Small intestine (tissue), 7 donors: Measurements from ENCODE around the gene AFTPH. TPM values are rescaled to one million over a fixed set of nuclear protein-coding genes. Genes with fewer than 3 reads are reported as not detected.
A peak's percentile ranks its signal among the peaks of the same experiment; 100 is the strongest.

ENCODE experiments used
- DNase-seq, 2 donors: peaks; one replicate each; pipeline versions ENCODE4 v3.0.0 to v3.0.0-alpha.2; 2013
- FAIRE-seq: peaks from 2 replicates; lab custom pipeline; 2012; peaks lifted over from hg19 to GRCh38; lab: Jason Lieb, UNC
- H3K27ac ChIP-seq, 3 donors: one replicate each; pipeline ENCODE4 v1.5.1; 2013; ENCODE audit warnings: low read length in 2 of 3, mild to moderate bottlenecking in 2 of 3, control low read depth in 1 of 3, inconsistent platforms in 1 of 3, low read depth in 1 of 3, moderate library complexity in 1 of 3
- H3K27me3 ChIP-seq, 3 donors: one replicate each; pipeline ENCODE4 v1.6.1; 2013; ENCODE audit warnings: low read length in 3 of 3, inconsistent platforms in 1 of 3; ENCODE audit not compliant: control insufficient read depth in 3 of 3, insufficient read depth in 3 of 3
- H3K36me3 ChIP-seq, 3 donors: one replicate each; pipeline ENCODE4 v1.6.1; 2013; ENCODE audit warnings: low read length in 3 of 3, inconsistent platforms in 1 of 3, low read depth in 1 of 3, mild to moderate bottlenecking in 1 of 3, moderate library complexity in 1 of 3; ENCODE audit not compliant: control insufficient read depth in 3 of 3, insufficient read depth in 2 of 3
- H3K4me1 ChIP-seq, 3 donors: one replicate each; pipeline ENCODE4 v1.6.1; 2013; ENCODE audit warnings: low read length in 2 of 3, inconsistent platforms in 1 of 3, low read depth in 1 of 3, mild to moderate bottlenecking in 1 of 3, moderate library complexity in 1 of 3; ENCODE audit not compliant: control insufficient read depth in 3 of 3, insufficient read depth in 2 of 3
- H3K4me3 ChIP-seq, 3 donors: one replicate each; pipeline ENCODE4 v1.5.1; 2013; ENCODE audit warnings: low read length in 3 of 3, control low read depth in 1 of 3, inconsistent platforms in 1 of 3, low read depth in 1 of 3, mild to moderate bottlenecking in 1 of 3, moderate library complexity in 1 of 3
- H3K9me3 ChIP-seq, 2 donors: one replicate each; pipeline ENCODE4 v1.6.1; 2013; ENCODE audit warnings: low read depth in 1 of 2, low read length in 1 of 2; ENCODE audit not compliant: control insufficient read depth in 2 of 2, insufficient read depth in 1 of 2
- WGBS, 3 donors: extraction: QIAGEN DNeasy Blood & Tissue Kit; methylation state at CpG; one replicate each; pipeline ENCODE4 v1.1.7; 2013; 5-methylcytosine and 5-hydroxymethylcytosine counted together
- polyA plus RNA-seq, 4 donors: library from polyadenylated mRNA; stranded (reverse) in 3 of 4; unstranded in 1 of 4; fragments of 200-250 nt in 3 of 4; fragments of 120-200 nt in 1 of 4; gene quantifications; one replicate each; pipeline versions ENCODE4 v1.2.1 to v1.2.3, GENCODE V29; 2013
- donor health status: healthy with polysubstance abuse.
- donor health status: control.
- donor health status: control.
- donor health status: Bipolar disorder and iron deficiency.
- donor health status: healthy.

AFTPH gene
- polyA plus RNA-seq, 4 donors: 27.2 to 51.0 (median 43.6) TPM

- Histone ChIP-seq H3K36me3 (peaks cover 3 to 9% (median 3%) of the 10 kb centered on the region in 3 donors), H3K27me3 (no peaks in the 10 kb centered on the region), H3K4me3 (no peak overlapping the region), H3K27ac (no peak overlapping the region), H3K9me3 (no peaks in the 10 kb centered on the region), H3K4me1 (no peaks in the 10 kb centered on the region)
- FAIRE-seq: no peak
- DNase-seq: no peak
- WGBS, 3 donors: 81 to 85% (median 83%) methylated on average over 2 of the region's 2 CpGs
Observed at GRCh38 chr2:64581018-64581417, 56.9 kb downstream of the AFTPH start.

GRCh38 chr2:64581777-64582539 is 57.8 kb downstream of the AFTPH start:
- FAIRE-seq: no peak
- 60 to 81% (median 81%) methylated on average over 1 of the region's 1 CpG for WGBS, 3 donors
- DNase-seq: peak in 1 of 2 donors; percentile 13
- Histone ChIP-seq H3K36me3 (peaks cover 3 to 6% (median 4%) of the 10 kb centered on the region in 3 donors), H3K27ac (no peak overlapping the region), H3K9me3 (no peaks in the 10 kb centered on the region), H3K4me1 (no peaks in the 10 kb centered on the region), H3K27me3 (no peaks in the 10 kb centered on the region), H3K4me3 (no peak overlapping the region)

- FAIRE-seq: no peak
- Histone ChIP-seq H3K4me1 (no peaks in the 10 kb centered on the region), H3K27me3 (no peaks in the 10 kb centered on the region), H3K36me3 (peaks cover 3 to 6% (median 4%) of the 10 kb centered on the region in 3 donors), H3K4me3 (no peak overlapping the region), H3K27ac (no peak overlapping the region), H3K9me3 (no peaks in the 10 kb centered on the region)
- WGBS, 3 donors: 78 to 84% (median 83%) methylated on average over 5 of the region's 5 CpGs
- no peak for DNase-seq
Observed at GRCh38 chr2:64582774-64583340, 58.7 kb downstream of the AFTPH start.

- Histone ChIP-seq H3K4me3 (no peak overlapping the region), H3K9me3 (no peaks in the 10 kb centered on the region), H3K27me3 (no peaks in the 10 kb centered on the region), H3K36me3 (peaks cover 4 to 6% (median 4%) of the 10 kb centered on the region in 3 donors), H3K4me1 (no peaks in the 10 kb centered on the region), H3K27ac (no peak overlapping the region)
- 88 to 95% (median 90%) methylated on average over 4 of the region's 4 CpGs for WGBS, 3 donors
- DNase-seq (no peak), FAIRE-seq (peak; percentile 10)
Observed at GRCh38 chr2:64586054-64586453, 61.9 kb downstream of the AFTPH start.

- FAIRE-seq (peak; percentile 68), DNase-seq (peak; percentile 53 to 59)
- WGBS, 3 donors: 61 to 62% (median 61%) methylated on average over 6 of the region's 6 CpGs
Observed at GRCh38 chr2:64586883-64587481, 62.9 kb downstream of the AFTPH start.

GRCh38 chr2:64587561-64587960 is 63.4 kb downstream of the AFTPH start:
- H3K9me3 ChIP-seq: no peaks in the 10 kb centered on the region
- H3K36me3 ChIP-seq: peaks cover 2 to 6% (median 5%) of the 10 kb centered on the region in 3 donors
- H3K27me3 ChIP-seq: no peaks in the 10 kb centered on the region
- no peak overlapping the region for H3K27ac ChIP-seq
- no peak for DNase-seq
- no peaks in the 10 kb centered on the region for H3K4me1 ChIP-seq
- H3K4me3 ChIP-seq: no peak overlapping the region
- FAIRE-seq: no peak

More at GRCh38 chr2:64586883-64587481, 62.9 kb downstream of the AFTPH start:
- Histone ChIP-seq H3K27ac (no peak overlapping the region), H3K27me3 (no peaks in the 10 kb centered on the region), H3K4me3 (no peak overlapping the region), H3K4me1 (no peaks in the 10 kb centered on the region), H3K9me3 (no peaks in the 10 kb centered on the region), H3K36me3 (peaks cover 2 to 7% (median 6%) of the 10 kb centered on the region in 3 donors)

GRCh38 chr2:64591188-64591587 is 67.1 kb downstream of the AFTPH start:
- H3K4me1 ChIP-seq: peaks cover 0 to 2% (median 0%) of the 10 kb centered on the region in 3 donors
- peaks cover 2 to 7% (median 5%) of the 10 kb centered on the region in 3 donors for H3K36me3 ChIP-seq
- no peak overlapping the region for H3K4me3 ChIP-seq
- H3K27me3 ChIP-seq: no peaks in the 10 kb centered on the region
- no peaks in the 10 kb centered on the region for H3K9me3 ChIP-seq
- WGBS, 3 donors: 86 to 92% (median 90%) methylated on average over 4 of the region's 4 CpGs
- FAIRE-seq (no peak), DNase-seq (no peak)
- no peak overlapping the region for H3K27ac ChIP-seq

- Histone ChIP-seq H3K4me1 (peaks cover 0 to 2% (median 0%) of the 10 kb centered on the region in 3 donors), H3K4me3 (no peak overlapping the region), H3K36me3 (peaks cover 2 to 7% (median 5%) of the 10 kb centered on the region in 3 donors), H3K27ac (no peak overlapping the region), H3K27me3 (no peaks in the 10 kb centered on the region), H3K9me3 (no peaks in the 10 kb centered on the region)
- WGBS, 3 donors: 85 to 89% (median 89%) methylated on average over 4 of the region's 4 CpGs
- FAIRE-seq (no peak), DNase-seq (no peak)
Observed at GRCh38 chr2:64593035-64593655, 69.0 kb downstream of the AFTPH start.
